GM21723 (cell line): ENCODE data around the gene MFSD1.

Experiments used
- ATAC-seq: cut with Tn5 transposase; IDR thresholded peaks from one replicate; pipeline ENCODE4 v1.9.1; 2021; ENCODE audit warnings: mild to moderate bottlenecking, moderate library complexity; ENCODE audit not compliant: unreplicated experiment

MFSD1 gene

GRCh38 chr3:158801696-158802408 is at the start of gene MFSD1:
TSS of gene MFSD1 (plus strand) at chr3:158802054. CDS start at chr3:158802153, 99 bp downstream.
- peak; percentile 99 for ATAC-seq

- no peak for ATAC-seq
These were observed 48.0 kb upstream of the MFSD1 start for GRCh38 chr3:158753854-158754253.

DNA sequence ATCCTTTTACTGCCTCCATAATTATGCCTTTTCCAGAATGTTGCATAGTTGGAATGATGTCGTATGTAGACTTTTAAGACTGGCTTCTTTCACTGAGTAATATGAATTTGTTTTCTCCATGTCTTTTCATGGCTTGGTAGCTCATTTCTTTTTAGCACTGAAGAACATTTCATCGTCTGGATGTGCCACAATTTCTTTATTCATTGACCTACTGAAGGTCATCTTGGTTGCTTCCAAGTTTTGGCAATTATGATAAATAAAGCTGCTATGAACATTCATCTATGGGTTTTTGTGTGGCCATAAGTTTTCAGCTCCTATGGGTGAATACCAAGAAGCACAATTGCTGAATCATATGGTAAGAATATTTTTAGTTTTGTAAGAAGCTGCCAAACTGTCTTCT is 46.4 kb upstream of the MFSD1 start:
- ATAC-seq: no peak

- ATAC-seq: no peak
These were observed 40.5 kb upstream of the MFSD1 start for GRCh38 chr3:158761350-158761749.

DNA sequence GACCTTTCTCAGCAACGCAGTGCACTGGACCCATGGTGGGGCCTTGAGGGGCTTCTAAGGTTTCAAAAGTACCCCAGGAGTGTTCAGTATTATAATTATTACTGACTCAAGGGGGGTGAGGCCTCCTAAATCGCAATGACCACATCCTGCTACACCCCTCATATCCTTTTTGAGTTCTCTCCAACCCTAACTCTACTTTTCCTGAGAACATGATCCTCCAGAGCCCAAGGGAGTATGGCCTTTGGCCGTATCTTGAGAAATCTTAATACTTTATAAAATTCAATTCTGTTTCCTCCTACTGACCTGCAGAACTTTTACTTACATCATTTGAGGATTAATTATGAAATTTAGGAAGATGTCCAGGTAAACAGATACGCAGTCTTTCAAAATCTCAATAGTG is 39.2 kb upstream of the MFSD1 start:
- no peak for ATAC-seq

GRCh38 chr3:158763421-158763820 is 38.4 kb upstream of the MFSD1 start:
- ATAC-seq: no peak

DNA sequence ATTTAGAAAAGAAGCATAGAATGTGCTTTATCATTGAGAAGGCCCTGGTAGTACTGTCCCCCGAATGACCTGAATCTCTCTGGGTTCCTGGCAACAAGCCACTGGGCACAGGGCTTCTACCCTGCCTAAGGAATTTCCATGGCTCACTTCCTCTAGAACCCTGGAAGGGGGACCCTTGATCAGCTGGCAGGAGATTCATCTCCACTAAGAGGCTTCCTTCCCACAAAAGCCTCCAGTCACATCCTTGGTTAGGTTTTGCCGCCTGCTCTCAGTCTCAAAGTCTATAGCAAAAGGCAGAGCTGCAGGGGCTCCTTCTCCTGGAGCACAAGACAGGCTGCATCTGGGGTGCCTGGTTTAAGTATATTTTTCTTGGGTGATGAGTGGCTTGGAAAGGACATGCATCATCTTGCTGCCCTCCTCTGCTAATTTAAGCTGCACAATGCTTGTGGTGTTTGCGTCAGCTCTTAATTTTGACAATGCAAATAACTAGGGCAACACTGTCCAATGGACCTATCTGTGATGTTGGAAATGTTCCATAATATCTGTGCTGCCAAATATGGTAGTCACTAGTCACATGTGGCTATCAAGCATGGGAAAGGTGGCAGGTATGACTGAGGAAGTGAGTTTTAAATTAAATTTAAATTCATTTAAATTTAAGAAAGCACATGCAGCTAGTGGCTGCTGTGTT is 36.2 kb upstream of the MFSD1 start:
- no peak for ATAC-seq

- no peak for ATAC-seq
These were observed 35.5 kb upstream of the MFSD1 start for GRCh38 chr3:158766364-158766763.

GRCh38 chr3:158768361-158768787 is 33.5 kb upstream of the MFSD1 start:
- ATAC-seq: no peak

DNA sequence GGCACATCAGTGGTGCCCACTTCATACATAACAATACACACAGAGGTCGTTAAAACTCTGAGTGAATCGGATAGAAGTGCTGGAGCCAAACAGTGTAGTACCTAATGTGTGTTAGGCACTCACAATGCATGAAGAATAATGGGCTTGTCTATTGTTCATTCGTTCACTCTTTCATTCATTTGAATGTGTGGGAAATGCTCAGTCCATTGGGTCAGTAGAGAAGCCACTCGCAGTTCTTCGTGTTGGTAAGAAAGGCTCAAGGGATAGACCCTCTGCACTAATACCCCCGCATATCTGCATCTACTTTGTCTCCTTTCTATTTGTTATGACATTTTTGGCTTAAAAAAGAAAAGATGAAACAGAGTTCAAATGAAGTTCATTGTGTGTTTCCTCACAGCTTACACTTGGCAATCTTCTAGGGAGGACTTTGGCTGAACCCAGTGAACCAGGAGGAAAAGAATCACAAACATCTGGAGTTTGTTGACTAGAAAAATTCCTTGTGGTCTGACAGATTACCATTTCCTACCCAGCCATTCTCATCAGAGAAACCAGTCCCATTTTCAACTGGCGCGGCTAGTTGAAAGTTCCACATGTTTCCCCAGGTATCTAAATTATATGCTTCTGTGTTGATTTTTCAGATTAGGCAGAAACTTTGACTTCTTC is 32.8 kb upstream of the MFSD1 start:
- no peak for ATAC-seq

- ATAC-seq: no peak
These were observed 32.3 kb upstream of the MFSD1 start for GRCh38 chr3:158769549-158769948.

DNA sequence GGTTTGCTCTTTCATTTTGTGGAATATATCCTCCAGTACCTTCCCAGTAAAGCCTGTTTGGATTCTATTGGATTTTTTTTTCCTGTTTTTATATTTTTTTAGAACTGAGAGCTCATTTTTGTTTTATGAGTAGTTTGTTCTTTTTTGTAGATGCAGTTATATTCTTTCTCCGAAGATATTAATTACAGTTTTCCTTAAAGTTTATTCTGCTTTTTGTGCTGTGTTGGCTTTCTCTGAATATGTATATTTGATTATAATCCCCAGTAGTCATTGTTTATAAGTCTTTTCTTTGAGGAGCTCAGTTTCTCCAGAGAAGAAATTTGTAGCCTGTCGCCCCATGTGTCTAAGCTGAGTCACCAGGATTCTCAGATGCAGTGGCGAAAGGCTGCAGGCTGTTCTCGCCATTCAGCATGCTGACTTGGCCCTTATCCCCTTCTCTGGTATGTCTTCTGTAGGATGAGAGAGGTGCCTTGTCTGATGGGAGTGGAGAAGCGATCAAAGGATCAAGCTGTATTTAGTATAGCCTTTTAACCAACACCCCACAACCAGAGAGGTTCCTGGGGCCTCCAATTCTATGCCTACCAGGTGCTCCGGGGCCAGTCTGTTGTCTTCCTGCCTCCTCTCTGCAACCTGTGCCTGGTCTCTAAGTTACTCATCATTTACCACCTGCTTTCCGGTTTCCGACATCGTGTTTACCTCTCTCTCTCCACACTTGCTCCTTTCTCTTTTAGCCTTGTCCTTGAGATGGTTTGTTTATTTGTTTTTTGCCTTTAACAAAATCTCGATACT is 31.7 kb upstream of the MFSD1 start:
- ATAC-seq: no peak

- ATAC-seq: no peak
These were observed 31.0 kb upstream of the MFSD1 start for GRCh38 chr3:158770741-158771350.

DNA sequence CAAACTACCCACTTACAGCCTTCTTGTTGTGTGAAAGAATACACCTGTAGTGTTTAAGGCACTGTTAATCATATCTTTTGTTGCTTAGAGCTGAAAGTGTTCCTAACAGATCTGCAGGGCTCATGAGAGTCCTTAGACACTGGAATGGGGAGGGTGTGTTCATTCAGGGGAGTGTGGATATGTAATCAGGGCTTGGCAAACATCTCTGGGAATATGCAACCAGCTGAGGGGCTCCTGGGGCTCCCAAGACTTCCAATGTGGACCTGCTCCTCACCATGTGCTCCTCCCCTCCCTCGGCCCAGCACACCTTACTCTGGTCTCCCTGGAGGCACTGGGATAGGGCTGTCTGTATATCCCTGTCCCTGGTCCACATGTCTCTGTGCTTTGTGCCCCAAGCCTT is 30.3 kb upstream of the MFSD1 start:
- no peak for ATAC-seq

- no peak for ATAC-seq
These were observed 29.9 kb upstream of the MFSD1 start for GRCh38 chr3:158771982-158772381.

DNA sequence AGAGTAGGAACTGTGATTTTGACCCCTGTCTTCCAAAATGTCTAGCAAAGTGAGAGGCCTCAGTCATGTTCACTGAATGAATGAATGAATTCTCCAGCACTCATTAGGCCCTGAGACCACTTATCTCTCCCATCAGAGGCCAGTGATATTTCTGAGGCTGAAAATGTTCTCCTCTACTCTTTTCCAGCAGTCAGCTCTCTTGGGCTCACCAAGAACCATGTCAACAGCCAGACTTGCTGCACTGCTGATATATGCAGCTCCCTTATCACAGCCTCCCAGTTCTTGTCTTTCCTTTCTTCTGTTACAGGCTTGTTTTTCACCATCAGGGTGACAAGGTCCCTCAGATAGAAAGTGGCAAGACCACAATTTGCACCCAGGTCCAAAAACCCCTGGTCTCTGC is 28.7 kb upstream of the MFSD1 start:
- no peak for ATAC-seq

GRCh38 chr3:158773845-158774830 is 27.7 kb upstream of the MFSD1 start:
- no peak for ATAC-seq

DNA sequence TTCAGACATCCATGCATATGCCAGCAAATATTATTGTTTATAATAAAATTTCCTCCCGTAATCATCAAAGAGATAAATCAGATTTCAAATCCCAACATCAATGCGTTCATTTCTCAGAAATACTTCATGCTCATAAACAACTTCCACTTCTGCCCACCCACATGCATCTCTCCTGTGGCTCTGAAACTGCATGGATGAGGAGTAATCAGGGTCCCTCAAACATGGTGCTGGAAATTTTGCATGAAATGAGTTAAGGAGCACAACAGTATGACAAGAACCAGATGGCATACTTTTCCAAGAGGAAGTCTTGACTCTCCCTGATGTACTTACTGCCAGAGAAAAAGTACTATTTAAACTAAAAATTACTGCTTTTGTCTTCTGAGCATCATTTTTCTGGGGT is 26.9 kb upstream of the MFSD1 start:
- no peak for ATAC-seq
